GM12878 (cell line): Measurements from ENCODE around the gene CHRM5.

Experiments
- CTCF ChIP-seq, 3 experiments: IDR thresholded peaks in 2 of 3; conservative IDR thresholded peaks in 1 of 3; 2 replicates each; pipeline ENCODE4 v1.5.1; 2011; ENCODE audit warnings: low read depth in 3 of 3, low read length in 3 of 3, mild to moderate bottlenecking in 3 of 3, control low read depth in 2 of 3, moderate library complexity in 2 of 3, inconsistent platforms in 1 of 3, mixed read lengths in 1 of 3; ENCODE audit not compliant: control insufficient read depth in 2 of 3, insufficient read depth in 1 of 3; ENCODE audit errors: extremely low read depth in 1 of 3
- EP300 ChIP-seq, 2 experiments: fragments of 150-350 bp in 1 of 2; IDR thresholded peaks; 2 replicates each; pipeline ENCODE4 v1.6.1; 2011 to 2012; ENCODE audit warnings: low read depth in 2 of 2, low read length in 2 of 2, borderline replicate concordance in 1 of 2, improper control_type of control experiment in 1 of 2, inconsistent platforms in 1 of 2; ENCODE audit not compliant: control insufficient read depth in 1 of 2
- EZH2 ChIP-seq: IDR thresholded peaks from 2 replicates; pipeline ENCODE4 v1.6.1; 2012; ENCODE audit warnings: low read depth, mild to moderate bottlenecking, control low read depth, inconsistent platforms, low read length, borderline replicate concordance; ENCODE audit not compliant: control insufficient read depth
- POLR2A ChIP-seq: IDR thresholded peaks from 2 replicates; pipeline ENCODE4 v1.6.1; 2011; ENCODE audit warnings: low read depth, mild to moderate bottlenecking, low read length
- REST ChIP-seq: IDR thresholded peaks from 2 replicates; pipeline ENCODE4 v1.6.1; 2012; ENCODE audit warnings: mild to moderate bottlenecking, low read depth, low read length
- RFX5 ChIP-seq: IDR thresholded peaks from 2 replicates; pipeline ENCODE4 v1.6.1; 2011; ENCODE audit warnings: low read depth, low read length, improper control_type of control experiment
- SPI1 ChIP-seq: IDR thresholded peaks from 2 replicates; pipeline ENCODE4 v1.6.1; 2011; ENCODE audit warnings: low read depth, mild to moderate bottlenecking, low read length, moderate library complexity, borderline replicate concordance; ENCODE audit not compliant: insufficient read depth

GRCh38 chr15:34049112-34049511 lies 80.8 kb downstream of the CHRM5 start:
- TF ChIP-seq POLR2A = no peak
- TF ChIP-seq EP300 (IDR thresholded peaks at IDR 0.05; ENCODE audit: borderline replicate concordance in 1 of 2, control insufficient read depth in 1 of 2, low read depth in 2 of 2, low read length in 2 of 2) = no peak
- TF ChIP-seq REST = no peak
- no peak for TF ChIP-seq CTCF (IDR thresholded peaks at IDR 0.05 in 2 of 3, conservative IDR thresholded peaks at IDR 0.05 in 1 of 3; ENCODE audit: control insufficient read depth in 2 of 3, extremely low read depth in 1 of 3, insufficient read depth in 1 of 3, low read depth in 3 of 3, low read length in 3 of 3)
- TF ChIP-seq SPI1 = no peak
- TF ChIP-seq EZH2 = no peak
- no peak for TF ChIP-seq RFX5
